ENCODE results near the gene PLLP.
"Not testable (repeated sequence)": the region's sequence is repeated elsewhere in the genome, so short reads cannot be mapped to it uniquely, and the experiment has no call there.

The PLLP gene

GRCh38 chr16:57273826-57274225 lies 10.6 kb downstream of the PLLP start:
- DNase-seq (ENCODE audit: low read depth in 3 of 3): no peak

- no peak for DNase-seq (ENCODE audit: low read depth in 3 of 3)
Measured at GRCh38 chr16:57273359-57273758, 11.1 kb downstream of the PLLP start.

- no peak for DNase-seq (ENCODE audit: low read depth in 3 of 3)
Measured at GRCh38 chr16:57271867-57272495, 12.5 kb downstream of the PLLP start.

GRCh38 chr16:57271063-57271345 lies 13.5 kb downstream of the PLLP start:
- no peak for DNase-seq (ENCODE audit: low read depth in 3 of 3)

GRCh38 chr16:57270221-57271062 lies 14.0 kb downstream of the PLLP start:
- DNase-seq (ENCODE audit: low read depth in 3 of 3): no peak

GRCh38 chr16:57268804-57269800 lies 15.4 kb downstream of the PLLP start:
- no peak for DNase-seq (ENCODE audit: low read depth in 3 of 3)

- DNase-seq (ENCODE audit: low read depth in 3 of 3): not testable (repeated sequence)
Measured at GRCh38 chr16:57267343-57267742, 17.1 kb downstream of the PLLP start.

- DNase-seq (ENCODE audit: low read depth in 3 of 3): no peak
Measured at GRCh38 chr16:57266531-57267260, 17.8 kb downstream of the PLLP start.

GRCh38 chr16:57265850-57266530 lies 18.5 kb downstream of the PLLP start:
- DNase-seq (ENCODE audit: low read depth in 3 of 3): no peak

GRCh38 chr16:57264950-57265371 lies 19.5 kb downstream of the PLLP start:
- DNase-seq (ENCODE audit: low read depth in 3 of 3): no peak

GRCh38 chr16:57264381-57264780 lies 20.1 kb downstream of the PLLP start:
- no peak for DNase-seq (ENCODE audit: low read depth in 3 of 3)

- no peak for DNase-seq (ENCODE audit: low read depth in 3 of 3)
Measured at GRCh38 chr16:57263541-57264351, 20.7 kb downstream of the PLLP start.

- DNase-seq (ENCODE audit: low read depth in 3 of 3): no peak
Measured at GRCh38 chr16:57262841-57263540, 21.5 kb downstream of the PLLP start.

GRCh38 chr16:57261806-57262205 lies 22.7 kb downstream of the PLLP start:
- no peak for DNase-seq (ENCODE audit: low read depth in 3 of 3)

GRCh38 chr16:57260294-57260929 lies 24.1 kb downstream of the PLLP start:
- no peak for DNase-seq (ENCODE audit: low read depth in 3 of 3)

- DNase-seq (ENCODE audit: low read depth in 3 of 3): no peak
Measured at GRCh38 chr16:57258910-57259475, 25.5 kb downstream of the PLLP start.

GRCh38 chr16:57258226-57258909 lies 26.1 kb downstream of the PLLP start:
- no peak for DNase-seq (ENCODE audit: low read depth in 3 of 3)

- DNase-seq (ENCODE audit: low read depth in 3 of 3): no peak
Measured at GRCh38 chr16:57257455-57258070, 26.9 kb downstream of the PLLP start.

All from stimulated activated CD4-positive, alpha-beta T cell treated with anti-CD3 and anti-CD28 coated beads, TNF-alpha, amount 100 ng/mL, for 4 hours (primary cell).